ENCODE results near the gene SASH1.

DNA sequence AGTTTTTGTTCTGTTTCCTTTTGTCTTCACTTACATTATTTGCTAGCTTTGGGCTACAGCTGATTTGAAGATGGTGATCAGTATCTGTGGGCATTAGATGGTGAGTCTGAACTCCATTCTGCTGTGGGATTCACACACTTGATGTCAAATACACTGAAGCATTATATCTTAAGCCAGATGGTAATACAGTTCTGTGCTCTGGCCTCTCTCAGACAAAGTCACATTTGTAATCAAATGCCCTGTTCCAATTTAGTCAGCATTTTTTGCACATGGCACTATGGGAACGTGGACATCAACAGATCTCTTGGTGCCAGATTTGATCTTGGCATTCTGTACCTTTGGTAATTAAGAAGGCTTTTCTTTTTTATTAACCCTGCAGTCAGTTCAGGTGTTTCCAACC lies 56.0 kb downstream of the SASH1 start:
- TF ChIP-seq, protein P1, sequence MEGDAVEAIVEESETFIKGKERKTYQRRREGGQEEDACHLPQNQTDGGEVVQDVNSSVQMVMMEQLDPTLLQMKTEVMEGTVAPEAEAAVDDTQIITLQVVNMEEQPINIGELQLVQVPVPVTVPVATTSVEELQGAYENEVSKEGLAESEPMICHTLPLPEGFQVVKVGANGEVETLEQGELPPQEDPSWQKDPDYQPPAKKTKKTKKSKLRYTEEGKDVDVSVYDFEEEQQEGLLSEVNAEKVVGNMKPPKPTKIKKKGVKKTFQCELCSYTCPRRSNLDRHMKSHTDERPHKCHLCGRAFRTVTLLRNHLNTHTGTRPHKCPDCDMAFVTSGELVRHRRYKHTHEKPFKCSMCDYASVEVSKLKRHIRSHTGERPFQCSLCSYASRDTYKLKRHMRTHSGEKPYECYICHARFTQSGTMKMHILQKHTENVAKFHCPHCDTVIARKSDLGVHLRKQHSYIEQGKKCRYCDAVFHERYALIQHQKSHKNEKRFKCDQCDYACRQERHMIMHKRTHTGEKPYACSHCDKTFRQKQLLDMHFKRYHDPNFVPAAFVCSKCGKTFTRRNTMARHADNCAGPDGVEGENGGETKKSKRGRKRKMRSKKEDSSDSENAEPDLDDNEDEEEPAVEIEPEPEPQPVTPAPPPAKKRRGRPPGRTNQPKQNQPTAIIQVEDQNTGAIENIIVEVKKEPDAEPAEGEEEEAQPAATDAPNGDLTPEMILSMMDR (IDR thresholded peaks at IDR 0.05), result no peak
- no peak for TF ChIP-seq POLR2A (IDR thresholded peaks at IDR 0.05)

Data from esophagus squamous epithelium (tissue), 4 donors.